IMR-90 (cell line): ENCODE data around the gene KCNJ1. TPM values are rescaled to one million over a fixed set of nuclear protein-coding genes. Genes with fewer than 3 reads are reported as not detected.

ENCODE experiments used
- ATAC-seq: fragments of 200-7000 bp; cut with Tn5 transposase; 2 replicates; pipeline ENCODE4 v1.9.1; 2020; ENCODE audit warnings: low read depth, mild to moderate bottlenecking, moderate library complexity
- BruUV-seq: library from RNA; stranded (reverse); fragments of 400-500 nt; replicated peaks from 2 replicates; lab custom pipeline; 2021; lab: Mats Ljungman, UMichigan
- CTCF ChIA-PET: fragments of 300-600 bp; formaldehyde crosslinking; extraction: SDS; loops from one replicate; lab custom pipeline; 2021; ENCODE audit warnings: antibody characterized with exemption; lab: Yijun Ruan, JAX
- POLR2A ChIA-PET: fragments of 300-600 bp; sonication (Branson Sonifier 250); formaldehyde crosslinking; loops from one replicate; lab custom pipeline; 2022; ENCODE audit warnings: antibody characterized with exemption; ENCODE audit not compliant: unreplicated experiment; lab: Charles Lee
- DNase-seq: peaks from one replicate; pipeline ENCODE4 v3.0.0; 2013
- H2AFZ ChIP-seq: replicated peaks from 2 replicates; pipeline ENCODE3; 2013; ENCODE audit warnings: low read length, mild to moderate bottlenecking; ENCODE audit not compliant: poor library complexity
- H2AK5ac ChIP-seq: 2 replicates; pipeline ENCODE4 v1.6.1; 2013; ENCODE audit warnings: low read depth, low read length, inconsistent platforms
- H2AK9ac ChIP-seq: replicated peaks from 2 replicates; pipeline ENCODE3; 2013; ENCODE audit warnings: mild to moderate bottlenecking, low read depth, low read length, moderate library complexity; ENCODE audit not compliant: poor library complexity
- H2BK120ac ChIP-seq: 2 replicates; pipeline ENCODE4 v1.6.1; 2013; ENCODE audit warnings: low read depth, low read length, inconsistent platforms
- H2BK15ac ChIP-seq: 3 replicates; pipeline ENCODE4 v1.6.1; 2013; ENCODE audit warnings: low read depth, low read length, inconsistent platforms
- H2BK20ac ChIP-seq: 2 replicates; pipeline ENCODE4 v1.6.1; 2013; ENCODE audit warnings: low read depth, mild to moderate bottlenecking, inconsistent platforms, low read length, moderate library complexity
- H2BK5ac ChIP-seq: 2 replicates; pipeline ENCODE4 v1.6.1; 2013; ENCODE audit warnings: mild to moderate bottlenecking, low read depth, low read length, inconsistent platforms; ENCODE audit not compliant: poor library complexity, severe bottlenecking
- H3K14ac ChIP-seq: replicated peaks from 2 replicates; pipeline ENCODE4 v1.6.1; 2013; ENCODE audit warnings: low read depth, low read length, inconsistent platforms
- H3K18ac ChIP-seq: 2 replicates; pipeline ENCODE4 v1.6.1; 2013; ENCODE audit warnings: low read depth, low read length, control low read depth
- H3K23ac ChIP-seq: 2 replicates; pipeline ENCODE4 v1.6.1; 2013; ENCODE audit warnings: low read depth, low read length, inconsistent platforms
- H3K27ac ChIP-seq: 2 replicates; pipeline ENCODE4 v1.5.1; 2013; ENCODE audit warnings: mild to moderate bottlenecking, control low read depth, low read length; ENCODE audit not compliant: insufficient read depth
- H3K27me3 ChIP-seq: 2 replicates; pipeline ENCODE4 v1.6.1; 2013; ENCODE audit warnings: low read length; ENCODE audit not compliant: control insufficient read depth, insufficient read depth
- H3K36me3 ChIP-seq: 2 replicates; pipeline ENCODE4 v1.6.1; 2013; ENCODE audit warnings: low read length, mixed read lengths; ENCODE audit not compliant: control insufficient read depth, insufficient read depth
- H3K4ac ChIP-seq: 2 replicates; pipeline ENCODE4 v1.6.1; 2013; ENCODE audit warnings: low read depth, low read length, inconsistent platforms
- H3K4me1 ChIP-seq: 2 replicates; pipeline ENCODE4 v1.6.1; 2013; ENCODE audit warnings: low read length, mixed read lengths; ENCODE audit not compliant: control insufficient read depth, insufficient read depth
- H3K4me2 ChIP-seq: 2 replicates; pipeline ENCODE4 v1.6.1; 2013; ENCODE audit warnings: low read depth, mild to moderate bottlenecking, control low read depth, low read length, moderate library complexity
- H3K4me3 ChIP-seq: 2 replicates; pipeline ENCODE4 v1.5.1; 2013; ENCODE audit warnings: low read depth, mild to moderate bottlenecking, control low read depth, low read length, moderate library complexity; ENCODE audit not compliant: insufficient read depth
- H3K56ac ChIP-seq: 2 replicates; pipeline ENCODE4 v1.6.1; 2013; ENCODE audit warnings: low read length, inconsistent platforms; ENCODE audit not compliant: insufficient read depth; ENCODE audit errors: extremely low read depth
- H3K79me1 ChIP-seq, 2 experiments: 2 replicates each; pipeline ENCODE4 v1.6.1; 2013; ENCODE audit warnings: low read length in 2 of 2, inconsistent platforms in 1 of 2, low read depth in 1 of 2
- H3K9ac ChIP-seq: 2 replicates; pipeline ENCODE4 v1.6.1; 2013; ENCODE audit warnings: low read depth, low read length, control low read depth
- H3K9me1 ChIP-seq: 2 replicates; pipeline ENCODE4 v1.6.1; 2013; ENCODE audit warnings: low read length, inconsistent platforms; ENCODE audit not compliant: insufficient read depth
- H3K9me3 ChIP-seq: 2 replicates; pipeline ENCODE4 v1.6.1; 2013; ENCODE audit warnings: low read length; ENCODE audit not compliant: control insufficient read depth, insufficient read depth
- H4K20me1 ChIP-seq: 2 replicates; pipeline ENCODE4 v1.6.1; 2013; ENCODE audit warnings: low read length, inconsistent platforms; ENCODE audit not compliant: insufficient read depth
- H4K5ac ChIP-seq: 2 replicates; pipeline ENCODE4 v1.6.1; 2013; ENCODE audit warnings: mild to moderate bottlenecking, low read depth, low read length, control low read depth
- H4K8ac ChIP-seq, 2 experiments: 2 replicates each; pipeline ENCODE4 v1.6.1; 2013; ENCODE audit warnings: low read depth in 2 of 2, low read length in 2 of 2, control low read depth in 1 of 2, inconsistent platforms in 1 of 2
- H4K91ac ChIP-seq: 2 replicates; pipeline ENCODE4 v1.6.1; 2013; ENCODE audit warnings: low read depth, low read length, inconsistent platforms; ENCODE audit not compliant: insufficient read depth
- CHD1 ChIP-seq: IDR thresholded peaks from 2 replicates; pipeline ENCODE4 v1.6.1; 2012; ENCODE audit warnings: low read depth, low read length, improper control_type of control experiment
- MAFK ChIP-seq: IDR thresholded peaks from 2 replicates; pipeline ENCODE4 v1.6.1; 2012; ENCODE audit warnings: low read depth, low read length, improper control_type of control experiment
- RFX5 ChIP-seq: IDR thresholded peaks from 2 replicates; pipeline ENCODE4 v1.8.0; 2012; ENCODE audit warnings: low read depth, mild to moderate bottlenecking, low read length, moderate library complexity
- WGBS, 2 experiments: methylation state at CpG; one replicate each; pipeline versions ENCODE4 v1.1.5 to v1.1.7; 2013; ENCODE audit warnings: missing lambda C conversion rate in 2 of 2; ENCODE audit not compliant: insufficient read length in 1 of 2; ENCODE audit errors: extremely low coverage in 2 of 2; 5-methylcytosine and 5-hydroxymethylcytosine counted together
- dilution Hi-C: fragments of 300-500 bp; cut with HindIII; formaldehyde crosslinking; loops from one replicate; pipeline ENCODE4 v1.14.3; 2018; ENCODE audit warnings: low sequenced_read_pairs; ENCODE audit not compliant: unreplicated experiment
- in situ Hi-C: fragments of 300-500 bp; cut with MboI; formaldehyde crosslinking; loops from 3 replicates; pipeline ENCODE4 v1.14.3; 2019; ENCODE audit warnings: low sequenced_read_pairs, inconsistent platforms, mixed read lengths
- intact Hi-C: fragments of 100-400 bp; cut with micrococcal nuclease; formaldehyde crosslinking; loops from 2 replicates; pipeline ENCODE4 v1.10.0; 2022
- polyA plus RNA-seq, 3 experiments: library from polyadenylated mRNA; depleted of rRNA; stranded (reverse); fragments of >200 nt; gene quantifications; 2 replicates each; pipeline ENCODE4 v1.2.3, GENCODE V29; 2012; ENCODE audit warnings: low replicate concordance in 1 of 3
- total RNA-seq: library from RNA; depleted of rRNA; stranded (reverse); fragments of >200 nt; gene quantifications from 2 replicates; pipeline ENCODE4 v1.2.3, GENCODE V29; 2012

KCNJ1 gene
- total and polyA plus RNA-seq, 2 of the 4 experiments (the other 2 are of a cell fraction): not detected

- TF ChIP-seq MAFK: peak; percentile 72
- no peak for TF ChIP-seq CHD1
- TF ChIP-seq RFX5: no peak
- no peak overlapping the region for H3K18ac ChIP-seq
- H3K4ac ChIP-seq: no peak overlapping the region
- H3K36me3 ChIP-seq: no peaks in the 10 kb centered on the region
- no peak overlapping the region for H3K14ac ChIP-seq
- peaks cover 20% of the 10 kb centered on the region for H3K27me3 ChIP-seq
- no peak overlapping the region for H2AK5ac ChIP-seq
- ATAC-seq (no peak), DNase-seq (no peak)
- ChIA-PET CTCF (interaction anchor here (0.6 kb wide), 1 partner anchor 433 kb away, joined by 3 read pairs; no protein-coding TSS in a partner anchor), POLR2A (no interaction called here)
- H3K23ac ChIP-seq: no peak overlapping the region
- H3K4me1 ChIP-seq: no peaks in the 10 kb centered on the region
- in situ Hi-C loops (loop anchor here (10.0 kb wide), 1 partner anchor 549 kb away; no protein-coding TSS in a partner anchor), intact Hi-C loops (loop anchor here (10.0 kb wide), 1 partner anchor 309 kb away; no protein-coding TSS in a partner anchor), dilution Hi-C loops (loop anchor here (25.0 kb wide), 1 partner anchor 647 kb away; no protein-coding TSS in a partner anchor)
- no peak overlapping the region for H3K4me3 ChIP-seq
- H4K8ac ChIP-seq: no peak overlapping the region
- no peak overlapping the region for H2AK9ac ChIP-seq
- H2BK5ac ChIP-seq: no peak overlapping the region
- no peak overlapping the region for H3K27ac ChIP-seq
- no peaks in the 10 kb centered on the region for H3K9me1 ChIP-seq
- H2BK15ac ChIP-seq: no peak overlapping the region
- H2BK120ac ChIP-seq: no peak overlapping the region
- no peaks in the 10 kb centered on the region for H3K79me1 ChIP-seq
- no peak overlapping the region for H3K56ac ChIP-seq
- H3K9ac ChIP-seq: no peak overlapping the region
- no peak overlapping the region for H4K5ac ChIP-seq
- no CpG with 5 or more reads among the region's 2 CpGs for WGBS, 2 experiments
- H2BK20ac ChIP-seq: no peak overlapping the region
- no peak overlapping the region for H3K4me2 ChIP-seq
- no peak overlapping the region for H4K91ac ChIP-seq
- H4K20me1 ChIP-seq: no peaks in the 10 kb centered on the region
- no peak overlapping the region for H2AFZ ChIP-seq
- no TSS peak for BruUV-seq
- no peaks in the 10 kb centered on the region; the same call in 1 of the 2 replicates for H3K9me3 ChIP-seq
Observed at GRCh38 chr11:128834157-128834556, 32.9 kb downstream of the KCNJ1 start.
